Left lobe of liver (tissue), 2 donors: ENCODE data around the gene YWHAQ. TPM values are rescaled to one million over a fixed set of nuclear protein-coding genes. Genes with fewer than 3 reads are reported as not detected.
"Not testable (repeated sequence)": the region's sequence is repeated elsewhere in the genome, so short reads cannot be mapped to it uniquely, and the experiment has no call there.

Experiments used
- ATAC-seq: fragments of 200-7000 bp; cut with Tn5 transposase; one replicate; pipeline ENCODE4 v1.9.1; 2020; ENCODE audit warnings: mild to moderate bottlenecking, moderate library complexity
- DNase-seq: peaks from one replicate; pipeline ENCODE4 v3.0.0-alpha.2; 2020; ENCODE audit warnings: low spot score
- total RNA-seq: library from RNA; stranded (reverse); gene quantifications from one replicate; pipeline ENCODE4 v1.2.1, GENCODE V29; 2021
- donor health status: DM: no; HTN: no; CAD: no; lungs with moderate emphysema.
- donor health status: DM: no; HTN: yes; CAD: no.

Gene YWHAQ
- total RNA-seq, 1 donor from 2014 or later, result 82.3 TPM

GRCh38 chr2:9634133-9634532, 3.3 kb upstream of the YWHAQ start:
- ATAC-seq (no peak), DNase-seq (no peak)

- DNase-seq (no peak), ATAC-seq (no peak)
Measured at GRCh38 chr2:9631878-9632700, 1.3 kb upstream of the YWHAQ start.

- no peak for DNase-seq
Measured at GRCh38 chr2:9631553-9631819, 689 bp upstream of the YWHAQ start.

GRCh38 chr2:9630117-9630735, 571 bp downstream of the YWHAQ start:
- ATAC-seq, result peak; percentile 67
- peak; percentile 80 for DNase-seq

More at GRCh38 chr2:9631553-9631819, 689 bp upstream of the YWHAQ start:
- no peak for ATAC-seq

- DNase-seq (no peak), ATAC-seq (no peak)
Measured at GRCh38 chr2:9629222-9630116, 1.3 kb downstream of the YWHAQ start.

- DNase-seq (no peak), ATAC-seq (no peak)
Measured at GRCh38 chr2:9627310-9627709, 3.5 kb downstream of the YWHAQ start.

GRCh38 chr2:9623151-9623550, 7.6 kb downstream of the YWHAQ start:
- DNase-seq, result no peak
- no peak for ATAC-seq

- not testable (repeated sequence) for ATAC-seq, DNase-seq
Measured at GRCh38 chr2:9621655-9622054, 9.1 kb downstream of the YWHAQ start.

- DNase-seq (no peak), ATAC-seq (no peak)
Measured at GRCh38 chr2:9618410-9618809, 12.4 kb downstream of the YWHAQ start.

GRCh38 chr2:9617749-9618148, 13.0 kb downstream of the YWHAQ start:
- no peak for DNase-seq
- no peak for ATAC-seq

GRCh38 chr2:9617296-9617695, 13.5 kb downstream of the YWHAQ start:
- ATAC-seq, result no peak

GRCh38 chr2:9614562-9614961, 16.2 kb downstream of the YWHAQ start:
- DNase-seq, result no peak
- ATAC-seq, result no peak

More at GRCh38 chr2:9617296-9617695, 13.5 kb downstream of the YWHAQ start:
- DNase-seq, result no peak

GRCh38 chr2:9613291-9613690, 17.5 kb downstream of the YWHAQ start:
- DNase-seq, result no peak
- peak; percentile 61 for ATAC-seq

- DNase-seq, ATAC-seq: not testable (repeated sequence)
Measured at GRCh38 chr2:9611549-9611912, 19.3 kb downstream of the YWHAQ start.

GRCh38 chr2:9610781-9611548, 19.8 kb downstream of the YWHAQ start:
- DNase-seq (no peak), ATAC-seq (no peak)

- ATAC-seq, result peak; percentile 22
- not testable (repeated sequence) for DNase-seq
Measured at GRCh38 chr2:9608491-9608890, 22.3 kb downstream of the YWHAQ start.

GRCh38 chr2:9602412-9602811, 28.4 kb downstream of the YWHAQ start:
- ATAC-seq, result no peak

GRCh38 chr2:9601397-9601796, 29.4 kb downstream of the YWHAQ start:
- DNase-seq (no peak), ATAC-seq (no peak)

More at GRCh38 chr2:9602412-9602811, 28.4 kb downstream of the YWHAQ start:
- DNase-seq, result no peak

GRCh38 chr2:9599430-9599829, 31.4 kb downstream of the YWHAQ start:
- ATAC-seq, result no peak

GRCh38 chr2:9596621-9597311, 34.0 kb downstream of the YWHAQ start:
- DNase-seq (no peak), ATAC-seq (no peak)

More at GRCh38 chr2:9599430-9599829, 31.4 kb downstream of the YWHAQ start:
- DNase-seq, result no peak
